ENCODE results near the gene FGFR4.

DNA sequence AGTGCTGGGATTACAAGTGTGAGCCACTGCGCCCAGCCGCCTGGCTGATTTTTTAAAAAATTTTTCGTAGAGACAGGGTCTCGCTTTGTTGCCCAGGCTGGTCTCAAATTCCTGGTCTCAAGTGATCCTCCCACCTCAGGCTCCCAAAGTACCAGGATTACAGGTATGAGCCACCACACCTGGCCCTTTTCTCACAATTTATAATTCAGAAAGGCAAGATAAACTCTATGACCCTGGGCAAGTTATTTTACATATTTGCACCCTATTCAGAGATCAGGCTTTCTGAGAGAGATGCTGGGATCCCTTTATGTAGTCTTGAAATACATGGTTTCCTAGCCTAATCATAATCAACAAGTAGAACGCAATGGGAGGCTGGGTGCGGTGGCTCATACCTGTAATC lies 43.6 kb upstream of the FGFR4 start:
- TF ChIP-seq POLR2A (IDR thresholded peaks at IDR 0.05; ENCODE audit: low read depth) = no peak
- TF ChIP-seq CTCF (IDR thresholded peaks at IDR 0.05) = no peak
- no peak for TF ChIP-seq EP300 (IDR thresholded peaks at IDR 0.05)

All from esophagus muscularis mucosa (tissue), 4 donors.